Activated CD4-positive, alpha-beta T cell treated with anti-CD3 and anti-CD28 coated beads, Interleukin-2, amount 10 ng/mL, durations not matched to agents 7 days and 5 days (primary cell): ENCODE results near the gene CYP2A7. TPM values are rescaled to one million over a fixed set of nuclear protein-coding genes. Genes with fewer than 3 reads are reported as not detected.
"Not testable (repeated sequence)": the region's sequence is repeated elsewhere in the genome, so short reads cannot be mapped to it uniquely, and the experiment has no call there.

ENCODE experiments used
- CTCF ChIA-PET: fragments of 350-600 bp; sonication (Branson Sonifier 250); formaldehyde crosslinking; loops from one replicate; lab custom pipeline; 2021; ENCODE audit warnings: antibody characterized with exemption; lab: Charles Lee
- POLR2A ChIA-PET: fragments of 350-600 bp; sonication (Branson Sonifier 250); formaldehyde crosslinking; loops from one replicate; lab custom pipeline; 2021; ENCODE audit warnings: antibody characterized with exemption; lab: Charles Lee
- DNase-seq: peaks from one replicate; pipeline ENCODE4 v3.0.0-alpha.2; 2020
- H3K27ac Mint-ChIP-seq: one replicate; pipeline ENCODE4 v1.8.0; 2021; ENCODE audit warnings: mild to moderate bottlenecking, moderate library complexity, mixed read lengths
- H3K27me3 Mint-ChIP-seq: one replicate; pipeline ENCODE4 v1.8.0; 2021; ENCODE audit warnings: mixed read lengths
- H3K36me3 Mint-ChIP-seq: one replicate; pipeline ENCODE4 v1.8.0; 2021; ENCODE audit warnings: low read depth, mixed read lengths
- H3K4me1 Mint-ChIP-seq: one replicate; pipeline ENCODE4 v1.8.0; 2021; ENCODE audit warnings: mixed read lengths
- H3K4me3 Mint-ChIP-seq: one replicate; pipeline ENCODE4 v1.8.0; 2021; ENCODE audit warnings: mild to moderate bottlenecking, moderate library complexity, mixed read lengths
- H3K9me3 Mint-ChIP-seq: one replicate; pipeline ENCODE4 v1.8.0; 2021; ENCODE audit warnings: mixed read lengths
- total RNA-seq, 2 experiments: library from RNA; stranded (reverse); gene quantifications; one replicate each; pipeline ENCODE4 v1.2.3, GENCODE V29; 2021

The CYP2A7 gene
- total RNA-seq, 2 experiments from 2014 or later, result not detected

- ChIA-PET CTCF (no interaction called here), POLR2A (no interaction called here)
- Mint-ChIP-seq H3K9me3 (peaks cover 6% of the 10 kb centered on the region), H3K27me3 (peaks cover 17% of the 10 kb centered on the region), H3K4me1 (peaks cover 21% of the 10 kb centered on the region), H3K27ac (peak overlapping the region; percentile 51), H3K4me3 (peak overlapping the region; percentile 72), H3K36me3 (no peaks in the 10 kb centered on the region)
- DNase-seq, result peak; percentile 44
Observed at GRCh38 chr19:40908976-40909375, 26.9 kb upstream of the CYP2A7 start.

- Mint-ChIP-seq H3K27ac (peak overlapping the region; percentile 64), H3K27me3 (peaks cover 13% of the 10 kb centered on the region), H3K4me1 (peaks cover 21% of the 10 kb centered on the region), H3K4me3 (peak overlapping the region; percentile 72), H3K9me3 (peaks cover 3% of the 10 kb centered on the region), H3K36me3 (no peaks in the 10 kb centered on the region)
- POLR2A ChIA-PET, result no interaction called here
- peak; percentile 54 for DNase-seq
- CTCF ChIA-PET, result no interaction called here
Observed at GRCh38 chr19:40907968-40908735, 26.1 kb upstream of the CYP2A7 start.

GRCh38 chr19:40906512-40906911 lies 24.5 kb upstream of the CYP2A7 start:
- H3K36me3 Mint-ChIP-seq, result no peaks in the 10 kb centered on the region
- H3K9me3 Mint-ChIP-seq, result no peaks in the 10 kb centered on the region
- ChIA-PET CTCF (interaction anchor here (0.6 kb wide), 1 partner anchor 1329 kb away, joined by 4 read pairs; no protein-coding TSS in a partner anchor), POLR2A (no interaction called here)
- no peak overlapping the region for H3K4me3 Mint-ChIP-seq
- no peak for DNase-seq
- H3K27me3 Mint-ChIP-seq, result peaks cover 13% of the 10 kb centered on the region
- H3K27ac Mint-ChIP-seq, result no peak overlapping the region
- H3K4me1 Mint-ChIP-seq, result peaks cover 21% of the 10 kb centered on the region

- H3K9me3 Mint-ChIP-seq, H3K36me3 Mint-ChIP-seq, DNase-seq, H3K4me3 Mint-ChIP-seq, POLR2A ChIA-PET, H3K27ac Mint-ChIP-seq: not testable (repeated sequence)
- CTCF ChIA-PET, result interaction anchor here (0.6 kb wide), 1 partner anchor 136 kb away, joined by 3 read pairs; no protein-coding TSS in a partner anchor
- Mint-ChIP-seq H3K4me1 (peaks cover 34% of the 10 kb centered on the region), H3K27me3 (peaks cover 13% of the 10 kb centered on the region)
Observed at GRCh38 chr19:40904673-40905156, 22.7 kb upstream of the CYP2A7 start.

GRCh38 chr19:40901975-40902750 lies 20.1 kb upstream of the CYP2A7 start:
- DNase-seq, CTCF ChIA-PET, H3K36me3 Mint-ChIP-seq, POLR2A ChIA-PET, H3K27me3 Mint-ChIP-seq, H3K4me3 Mint-ChIP-seq, H3K27ac Mint-ChIP-seq, H3K9me3 Mint-ChIP-seq: not testable (repeated sequence)
- peaks cover 18% of the 10 kb centered on the region for H3K4me1 Mint-ChIP-seq

GRCh38 chr19:40900521-40900920 lies 18.5 kb upstream of the CYP2A7 start:
- peak overlapping the region; percentile 63 for H3K27ac Mint-ChIP-seq

GRCh38 chr19:40899964-40900363 lies 17.9 kb upstream of the CYP2A7 start:
- H3K36me3 Mint-ChIP-seq, H3K4me3 Mint-ChIP-seq, H3K27me3 Mint-ChIP-seq, H3K9me3 Mint-ChIP-seq: not testable (repeated sequence)
- ChIA-PET POLR2A (interaction anchor here (0.7 kb wide), 1 partner anchor 95 kb away, joined by 3 read pairs; no protein-coding TSS in a partner anchor), CTCF (interaction anchor here (0.7 kb wide), 1 partner anchor 75 kb away, joined by 3 read pairs; no protein-coding TSS in a partner anchor)
- Mint-ChIP-seq H3K27ac (peak overlapping the region; percentile 63), H3K4me1 (peaks cover 18% of the 10 kb centered on the region)
- DNase-seq, result peak; percentile 34

More at GRCh38 chr19:40900521-40900920, 18.5 kb upstream of the CYP2A7 start:
- H3K27me3 Mint-ChIP-seq, CTCF ChIA-PET, DNase-seq, H3K9me3 Mint-ChIP-seq, H3K36me3 Mint-ChIP-seq, H3K4me3 Mint-ChIP-seq: not testable (repeated sequence)
- H3K4me1 Mint-ChIP-seq, result peaks cover 18% of the 10 kb centered on the region
- POLR2A ChIA-PET, result interaction anchor here (0.7 kb wide), 1 partner anchor 96 kb away, joined by 3 read pairs; no protein-coding TSS in a partner anchor

- H3K27ac Mint-ChIP-seq, POLR2A ChIA-PET, H3K4me3 Mint-ChIP-seq: not testable (repeated sequence)
Observed at GRCh38 chr19:40896843-40897789, 15.1 kb upstream of the CYP2A7 start.

GRCh38 chr19:40896418-40896796 lies 14.4 kb upstream of the CYP2A7 start:
- Mint-ChIP-seq H3K36me3 (no peaks in the 10 kb centered on the region), H3K27me3 (peaks cover 14% of the 10 kb centered on the region), H3K4me3 (no peak overlapping the region), H3K9me3 (no peaks in the 10 kb centered on the region), H3K4me1 (peaks cover 18% of the 10 kb centered on the region), H3K27ac (no peak overlapping the region)
- POLR2A ChIA-PET, result no interaction called here
- DNase-seq, result no peak
- CTCF ChIA-PET, result no interaction called here

More at GRCh38 chr19:40896843-40897789, 15.1 kb upstream of the CYP2A7 start:
- DNase-seq, H3K36me3 Mint-ChIP-seq, H3K9me3 Mint-ChIP-seq, CTCF ChIA-PET, H3K27me3 Mint-ChIP-seq: not testable (repeated sequence)
- peaks cover 18% of the 10 kb centered on the region for H3K4me1 Mint-ChIP-seq

- no peaks in the 10 kb centered on the region for H3K36me3 Mint-ChIP-seq
- no peak overlapping the region for H3K4me3 Mint-ChIP-seq
- H3K27me3 Mint-ChIP-seq, result peaks cover 30% of the 10 kb centered on the region
- H3K9me3 Mint-ChIP-seq, result no peaks in the 10 kb centered on the region
- no peak for DNase-seq
- no peaks in the 10 kb centered on the region for H3K4me1 Mint-ChIP-seq
- CTCF ChIA-PET, result no interaction called here
- H3K27ac Mint-ChIP-seq, result no peak overlapping the region
- POLR2A ChIA-PET, result no interaction called here
Observed at GRCh38 chr19:40893112-40893511, 11.1 kb upstream of the CYP2A7 start.

GRCh38 chr19:40889366-40889765 lies 7.3 kb upstream of the CYP2A7 start:
- no peaks in the 10 kb centered on the region for H3K4me1 Mint-ChIP-seq
- no peak overlapping the region for H3K27ac Mint-ChIP-seq
- ChIA-PET CTCF (no interaction called here), POLR2A (no interaction called here)
- no peaks in the 10 kb centered on the region for H3K36me3 Mint-ChIP-seq
- no peak for DNase-seq
- H3K9me3 Mint-ChIP-seq, result no peaks in the 10 kb centered on the region
- peaks cover 31% of the 10 kb centered on the region for H3K27me3 Mint-ChIP-seq
- no peak overlapping the region for H3K4me3 Mint-ChIP-seq

- no peak overlapping the region for H3K27ac Mint-ChIP-seq
- H3K36me3 Mint-ChIP-seq, result no peaks in the 10 kb centered on the region
- DNase-seq, result no peak
- CTCF ChIA-PET, result no interaction called here
- no peaks in the 10 kb centered on the region for H3K9me3 Mint-ChIP-seq
- peaks cover 25% of the 10 kb centered on the region for H3K27me3 Mint-ChIP-seq
- no peaks in the 10 kb centered on the region for H3K4me1 Mint-ChIP-seq
- POLR2A ChIA-PET, result no interaction called here
- no peak overlapping the region for H3K4me3 Mint-ChIP-seq
Observed at GRCh38 chr19:40888191-40888590, 6.2 kb upstream of the CYP2A7 start.
